Ramos (cell line): Measurements from ENCODE around the gene PIGC.
"Not testable (repeated sequence)": the region's sequence is repeated elsewhere in the genome, so short reads cannot be mapped to it uniquely, and the experiment has no call there.

Experiments used
- in situ Hi-C: fragments of 300-500 bp; cut with MboI; formaldehyde crosslinking; loops from one replicate; pipeline ENCODE4 v1.14.3; 2022; ENCODE audit warnings: low sequenced_read_pairs; ENCODE audit not compliant: unreplicated experiment

The PIGC gene

GRCh38 chr1:172442404-172442803 lies 1.5 kb downstream of the PIGC start:
- in situ Hi-C loops, result no loop called here

GRCh38 chr1:172437183-172437582 lies 6.7 kb downstream of the PIGC start:
- in situ Hi-C loops, result not testable (repeated sequence)

GRCh38 chr1:172431721-172432192 lies 12.1 kb downstream of the PIGC start:
- in situ Hi-C loops, result no loop called here

- in situ Hi-C loops, result no loop called here
Observed at GRCh38 chr1:172431204-172431603, 12.7 kb downstream of the PIGC start.

GRCh38 chr1:172430128-172430454 lies 13.8 kb downstream of the PIGC start:
- in situ Hi-C loops, result no loop called here

GRCh38 chr1:172429331-172430127 lies 14.3 kb downstream of the PIGC start:
- in situ Hi-C loops, result no loop called here

- in situ Hi-C loops, result no loop called here
Observed at GRCh38 chr1:172427191-172427590, 16.7 kb downstream of the PIGC start.

- in situ Hi-C loops, result no loop called here
Observed at GRCh38 chr1:172425339-172425738, 18.5 kb downstream of the PIGC start.

- in situ Hi-C loops, result loop anchor here (25.0 kb wide), 2 partner anchors 286 to 411 kb away; no protein-coding TSS in a partner anchor
Observed at GRCh38 chr1:172423336-172423735, 20.5 kb downstream of the PIGC start.

GRCh38 chr1:172421974-172422604 lies 21.8 kb downstream of the PIGC start:
- in situ Hi-C loops, result loop anchor here (25.0 kb wide), 2 partner anchors 285 to 410 kb away; no protein-coding TSS in a partner anchor

- in situ Hi-C loops, result loop anchor here (25.0 kb wide), 2 partner anchors 283 to 408 kb away; no protein-coding TSS in a partner anchor
Observed at GRCh38 chr1:172420385-172420784, 23.5 kb downstream of the PIGC start, which contains the start of gene C1orf105. C1orf105 (plus strand) TSS chr1:172420685; CDS start chr1:172420886, 201 bp downstream.

GRCh38 chr1:172417557-172417956 lies 26.3 kb downstream of the PIGC start:
- in situ Hi-C loops, result loop anchor here (25.0 kb wide), 2 partner anchors 280 to 405 kb away; no protein-coding TSS in a partner anchor

- in situ Hi-C loops, result loop anchor here (25.0 kb wide), 2 partner anchors 279 to 404 kb away; no protein-coding TSS in a partner anchor
Observed at GRCh38 chr1:172416496-172417035, 27.3 kb downstream of the PIGC start.

- in situ Hi-C loops, result loop anchor here (25.0 kb wide), 2 partner anchors 277 to 402 kb away; no protein-coding TSS in a partner anchor
Observed at GRCh38 chr1:172414331-172414730, 29.5 kb downstream of the PIGC start.

GRCh38 chr1:172411791-172412338 lies 32.0 kb downstream of the PIGC start:
- in situ Hi-C loops, result loop anchor here (25.0 kb wide), 2 partner anchors 275 to 400 kb away; no protein-coding TSS in a partner anchor

GRCh38 chr1:172410027-172410426 lies 33.8 kb downstream of the PIGC start:
- in situ Hi-C loops, result loop anchor here (25.0 kb wide), 2 partner anchors 273 to 398 kb away; no protein-coding TSS in a partner anchor

- in situ Hi-C loops, result loop anchor here (25.0 kb wide), 2 partner anchors 272 to 397 kb away; no protein-coding TSS in a partner anchor
Observed at GRCh38 chr1:172408958-172409357, 34.9 kb downstream of the PIGC start.

- in situ Hi-C loops, result loop anchor here (25.0 kb wide), 2 partner anchors 270 to 395 kb away; no protein-coding TSS in a partner anchor
Observed at GRCh38 chr1:172406968-172407367, 36.9 kb downstream of the PIGC start.

GRCh38 chr1:172405912-172406311 lies 38.0 kb downstream of the PIGC start:
- in situ Hi-C loops, result loop anchor here (25.0 kb wide), 2 partner anchors 269 to 394 kb away; no protein-coding TSS in a partner anchor

GRCh38 chr1:172404121-172404520 lies 39.7 kb downstream of the PIGC start:
- in situ Hi-C loops, result loop anchor here (25.0 kb wide), 2 partner anchors 267 to 392 kb away; no protein-coding TSS in a partner anchor
